HG03432 (cell line): ENCODE results near the gene RC3H1.
A peak's percentile ranks its signal among the peaks of the same experiment; 100 is the strongest.
"Not testable (repeated sequence)": the region's sequence is repeated elsewhere in the genome, so short reads cannot be mapped to it uniquely, and the experiment has no call there.

Experiments used
- ATAC-seq: cut with Tn5 transposase; IDR thresholded peaks from one replicate; pipeline ENCODE4 v1.9.1; 2021; ENCODE audit warnings: mild to moderate bottlenecking, moderate library complexity; ENCODE audit not compliant: unreplicated experiment

RC3H1 gene

DNA sequence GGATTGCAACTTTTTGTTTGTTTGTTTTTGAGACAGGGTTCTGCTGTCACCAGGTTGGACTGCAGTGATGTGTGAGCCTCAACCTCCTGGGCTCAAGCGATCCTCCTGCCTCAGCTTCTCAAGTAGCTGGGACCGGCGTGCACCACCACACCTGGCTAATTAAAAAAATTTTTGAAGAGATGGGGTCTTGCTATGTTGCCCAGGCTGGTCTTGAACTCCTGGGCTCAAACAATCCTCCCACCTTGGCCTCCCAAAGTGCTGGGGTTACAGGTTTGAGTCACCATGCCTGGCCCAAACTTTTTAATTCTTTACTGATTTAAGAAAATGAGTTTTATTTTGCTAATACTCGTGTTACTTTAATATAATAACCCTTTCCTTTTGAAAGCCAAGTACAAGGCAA, 73.6 kb downstream of the RC3H1 start:
- no peak for ATAC-seq

DNA sequence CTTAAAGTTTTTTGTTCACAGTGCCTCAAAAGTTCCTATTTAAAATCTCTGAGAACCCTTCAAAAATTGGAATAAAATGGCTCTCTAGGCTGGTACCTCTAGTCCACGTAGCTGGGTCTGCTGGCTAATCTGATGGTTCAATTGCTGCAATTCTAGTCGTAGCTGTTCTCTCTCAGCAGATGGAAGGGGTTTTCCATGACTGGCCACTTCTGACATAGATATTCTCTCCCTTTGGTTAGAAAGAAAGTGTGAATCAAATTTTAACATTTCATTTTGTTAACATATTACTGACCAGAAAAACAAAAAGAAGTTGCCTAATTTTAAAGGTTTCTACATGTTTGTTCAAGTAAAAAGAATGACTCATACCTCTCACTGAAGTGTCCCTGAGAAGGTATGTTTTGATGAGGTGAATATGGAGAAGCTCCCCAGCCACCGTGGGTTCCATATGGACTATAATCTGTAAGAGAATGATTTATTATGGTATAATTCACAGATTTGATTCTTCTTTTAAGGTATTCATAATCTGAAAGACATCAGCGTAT, 75.7 kb downstream of the RC3H1 start:
- ATAC-seq = no peak

DNA sequence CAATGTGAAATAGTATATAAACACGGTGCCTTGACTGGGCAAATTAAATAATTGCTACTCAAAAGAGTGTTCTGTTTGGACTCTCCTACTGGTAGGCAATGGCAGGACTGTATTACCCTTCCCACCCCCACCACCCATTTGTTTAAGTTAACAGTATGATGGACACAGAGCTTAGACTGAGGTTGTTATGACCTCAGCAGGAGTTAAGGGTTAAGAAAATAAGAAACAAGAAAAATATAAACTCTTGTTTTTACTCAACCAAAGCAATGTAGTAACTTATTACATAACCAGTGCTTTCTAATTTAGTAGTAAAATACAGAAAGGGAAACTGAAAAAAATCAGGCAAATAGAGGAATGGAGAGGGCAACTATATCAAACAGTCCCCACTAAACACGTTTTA, 85.1 kb downstream of the RC3H1 start:
- ATAC-seq = peak; percentile 60

DNA sequence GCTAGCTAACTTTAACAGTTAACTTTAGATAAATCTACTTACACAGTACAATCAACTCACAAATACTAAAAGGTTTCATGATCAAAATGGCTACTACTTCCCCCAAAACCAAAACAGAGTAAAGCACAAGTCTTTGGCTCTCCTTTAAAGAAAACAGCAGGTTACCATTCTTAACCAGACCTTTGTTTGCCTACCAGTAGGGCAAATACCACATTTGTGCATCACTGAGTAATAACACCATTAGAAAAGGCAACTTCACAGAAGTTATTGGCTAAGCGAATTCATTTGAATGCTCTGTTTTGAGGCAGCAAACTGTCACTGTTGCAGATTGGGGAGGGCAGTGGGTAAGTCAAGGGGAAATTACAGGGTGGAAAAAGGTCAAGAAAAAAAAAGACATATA, 87.7 kb downstream of the RC3H1 start:
- ATAC-seq = no peak

DNA sequence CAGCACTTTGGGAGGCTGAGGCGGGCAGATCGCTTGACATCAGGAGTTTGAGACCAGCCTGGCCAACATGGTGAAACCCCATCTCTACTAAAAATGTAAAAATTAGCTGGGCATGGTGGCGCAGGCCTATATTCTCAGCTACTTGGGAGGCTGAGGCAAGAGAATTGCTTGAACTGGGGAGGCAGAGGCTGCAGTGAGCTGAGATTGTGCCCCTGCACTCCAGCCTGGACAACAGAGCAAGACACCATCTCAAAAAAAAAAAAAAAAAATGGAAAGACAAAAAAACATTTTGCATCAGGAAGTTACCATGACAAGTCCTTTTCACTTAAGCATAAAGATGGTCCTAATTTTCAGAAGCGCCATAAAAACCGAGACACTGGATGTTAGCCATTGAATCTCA, 91.6 kb downstream of the RC3H1 start:
- ATAC-seq = not testable (repeated sequence)

DNA sequence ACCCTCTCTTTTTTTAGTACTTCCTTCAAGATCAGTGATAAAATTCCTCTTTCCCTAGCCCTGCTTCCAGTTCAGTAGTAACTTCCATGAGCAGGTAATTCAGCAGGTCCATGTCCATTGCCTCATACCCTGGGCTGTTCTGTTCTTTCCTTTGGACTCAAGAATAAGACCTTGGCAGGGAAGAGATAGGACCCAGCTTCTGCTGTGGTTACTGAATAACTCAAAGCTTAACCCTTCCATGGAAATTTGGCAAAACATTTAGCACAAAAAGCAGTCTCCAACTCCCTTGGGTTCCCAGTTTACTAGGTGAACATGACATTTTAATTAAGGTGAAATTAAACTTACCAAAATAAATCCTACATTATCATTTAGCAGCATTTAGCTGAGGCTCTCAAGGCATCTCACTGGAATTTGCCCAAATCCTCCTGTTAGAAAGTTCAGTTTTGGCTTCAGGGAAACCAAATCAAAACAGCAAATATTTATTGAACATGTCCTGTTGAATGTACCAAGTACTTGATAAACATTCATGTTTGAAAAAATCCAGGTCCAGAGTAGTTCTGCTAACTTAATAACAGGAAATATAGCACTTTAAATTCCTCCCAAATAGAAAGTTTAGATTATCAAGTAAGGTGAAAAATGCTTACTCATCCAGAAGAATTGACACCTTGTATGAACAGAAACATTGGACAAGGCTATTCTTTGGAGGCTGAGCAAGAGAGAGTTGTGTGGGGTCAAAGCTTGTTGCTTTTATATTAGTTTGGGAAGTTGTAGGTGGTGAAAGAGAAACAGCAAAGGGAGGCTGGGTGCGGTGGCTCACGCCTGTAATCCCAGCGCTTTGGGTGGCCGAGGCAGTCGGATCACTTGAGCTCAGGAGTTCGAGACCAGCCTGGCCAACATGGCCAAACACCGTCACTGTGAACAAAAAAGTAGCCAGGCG, 96.6 kb downstream of the RC3H1 start:
- ATAC-seq = no peak

DNA sequence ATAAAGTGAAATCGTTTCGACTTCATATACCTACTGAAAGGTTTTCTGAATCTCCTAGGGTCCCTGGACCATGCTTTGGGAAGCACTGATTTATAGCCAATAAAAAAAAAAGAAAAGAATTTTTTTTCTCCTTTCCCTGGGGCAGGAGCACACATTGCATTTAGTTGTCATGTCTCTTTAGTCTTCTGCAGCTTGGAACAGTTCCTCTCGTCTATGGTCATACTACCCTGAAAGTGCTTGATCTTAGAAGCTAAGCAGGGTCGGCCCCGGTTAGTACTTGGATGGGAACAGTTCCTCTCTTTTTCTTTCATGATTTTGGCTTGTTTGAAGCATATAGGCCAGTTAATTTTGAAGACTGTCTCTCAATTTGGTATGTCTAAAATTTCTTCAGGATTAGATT, 101.3 kb downstream of the RC3H1 start:
- ATAC-seq = no peak

DNA sequence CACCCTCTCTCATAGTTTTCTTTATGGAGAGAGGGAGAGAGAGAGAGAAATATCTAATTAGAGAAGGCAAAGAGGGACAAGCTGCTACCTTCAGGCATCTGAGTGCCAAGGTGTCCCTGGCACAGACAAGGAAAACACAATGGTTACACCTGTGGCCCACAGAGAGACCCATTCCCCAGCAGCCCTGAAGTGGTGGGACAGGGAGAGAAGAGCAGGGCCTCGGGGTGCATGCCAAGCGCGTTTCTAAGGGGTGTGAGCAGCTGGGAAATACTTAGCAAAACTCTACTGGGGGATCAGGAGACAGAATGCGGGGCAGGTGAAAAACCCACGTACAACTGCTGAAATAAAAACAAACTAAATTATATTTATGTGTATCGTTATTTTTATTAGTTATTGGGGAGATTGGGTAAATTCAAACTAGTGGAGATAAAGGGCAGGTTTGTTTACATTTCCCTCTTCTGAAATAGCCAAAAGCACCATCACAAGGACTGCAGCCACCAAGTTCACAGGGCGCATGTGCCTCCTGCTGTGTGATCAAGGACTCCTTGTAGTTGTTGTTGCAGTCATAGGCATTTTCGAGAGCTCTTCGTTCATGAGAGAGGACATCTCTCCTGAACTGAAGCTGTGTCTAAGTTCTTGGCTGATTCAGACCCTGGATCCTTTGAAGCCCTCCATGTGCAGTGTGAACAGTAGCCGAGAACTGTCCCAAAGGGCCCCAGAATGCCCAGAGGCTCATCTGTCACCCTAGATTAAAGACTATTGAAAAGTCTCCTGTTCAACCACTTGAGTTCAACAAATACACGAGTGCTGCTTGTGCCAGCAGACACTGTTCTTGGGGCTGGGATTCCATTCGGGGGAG, 104.3 kb downstream of the RC3H1 start:
- ATAC-seq = no peak

DNA sequence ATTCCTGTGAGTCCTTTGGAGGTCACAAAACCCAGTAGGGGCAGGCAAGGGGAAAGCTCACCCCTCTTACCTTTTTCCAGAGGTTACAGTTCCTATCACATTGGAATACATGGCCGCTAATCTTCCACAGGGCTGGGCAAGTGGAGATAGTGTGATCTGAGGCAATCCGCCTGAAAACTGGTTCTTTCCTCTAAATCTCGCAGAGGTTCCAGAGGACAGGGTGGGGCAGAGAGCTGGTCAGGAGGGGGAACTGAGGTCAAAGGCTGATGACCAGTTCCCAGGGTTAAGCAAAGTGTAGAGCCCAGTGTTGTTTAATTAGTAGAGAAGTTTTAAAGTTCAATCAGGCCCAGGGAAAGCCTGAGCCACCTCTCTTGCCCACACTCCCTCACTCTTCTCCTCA, 105.0 kb downstream of the RC3H1 start, which contains the start of gene SERPINC1:
SERPINC1 (minus strand) TSS at position 179 of the 400 bp plus-strand sequence; CDS start at position 111, 68 bp downstream.
- ATAC-seq = no peak

DNA sequence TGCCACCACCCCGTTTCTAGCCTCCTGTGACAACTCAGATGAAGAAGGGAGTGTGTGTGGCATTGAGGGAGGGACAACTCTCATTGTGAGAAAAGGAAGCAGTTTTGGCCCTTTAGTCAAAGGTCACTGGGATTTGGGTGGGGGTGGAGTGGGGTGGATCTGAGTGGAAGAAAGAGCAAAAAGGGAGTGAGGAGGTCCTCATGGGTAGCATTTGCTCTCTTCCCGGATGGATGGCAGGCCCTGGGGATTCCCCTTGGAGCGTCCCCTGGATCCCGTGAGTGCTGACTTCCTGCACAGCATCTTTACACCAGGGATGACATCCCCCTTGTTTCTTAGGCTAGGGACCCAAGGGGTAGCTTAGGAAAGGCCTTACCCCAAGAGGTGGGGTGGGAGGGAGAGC, 105.5 kb downstream of the RC3H1 start:
- no peak for ATAC-seq

DNA sequence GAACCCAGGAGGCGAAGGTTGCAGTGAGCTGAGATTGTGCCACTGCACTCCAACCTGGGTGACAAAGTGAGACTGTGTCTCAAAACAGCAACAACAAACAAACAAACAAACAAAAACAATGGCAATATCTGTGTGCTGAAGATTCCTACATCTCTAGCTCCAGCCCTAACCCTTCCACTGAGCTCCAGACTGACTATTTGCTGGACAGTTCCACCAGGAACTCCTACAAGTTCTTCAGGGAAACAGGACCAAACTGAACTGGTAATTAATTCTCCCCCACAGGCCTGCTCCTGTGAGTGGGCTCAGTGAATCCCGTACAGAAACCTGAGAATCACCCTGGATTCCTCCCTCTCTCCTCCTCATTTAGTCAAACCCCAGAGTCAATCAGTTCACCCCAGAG, 106.6 kb downstream of the RC3H1 start:
- ATAC-seq = no peak

DNA sequence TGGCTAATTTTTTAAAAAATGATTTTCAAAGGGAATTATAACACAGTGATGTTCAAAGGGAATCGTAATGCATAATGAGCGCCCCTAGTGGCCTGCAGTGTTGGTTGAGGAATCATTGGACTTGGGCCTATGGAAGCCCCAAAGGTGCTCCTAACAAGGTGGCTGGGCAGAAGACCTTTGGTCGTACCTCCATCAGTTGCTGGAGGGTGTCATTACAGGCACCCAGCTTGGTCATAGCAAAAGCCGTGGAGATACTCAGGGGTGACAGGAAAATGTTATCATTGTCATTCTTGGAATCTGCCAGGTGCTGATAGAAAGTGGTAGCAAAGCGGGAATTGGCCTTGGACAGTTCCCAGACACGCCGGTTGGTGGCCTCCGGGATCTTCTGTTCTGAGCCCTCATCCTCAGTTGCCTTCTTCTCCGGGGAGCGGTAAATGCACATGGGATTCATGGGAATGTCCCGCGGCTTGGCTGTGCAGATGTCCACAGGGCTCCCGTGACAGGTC, 107.7 kb downstream of the RC3H1 start:
- ATAC-seq = no peak

DNA sequence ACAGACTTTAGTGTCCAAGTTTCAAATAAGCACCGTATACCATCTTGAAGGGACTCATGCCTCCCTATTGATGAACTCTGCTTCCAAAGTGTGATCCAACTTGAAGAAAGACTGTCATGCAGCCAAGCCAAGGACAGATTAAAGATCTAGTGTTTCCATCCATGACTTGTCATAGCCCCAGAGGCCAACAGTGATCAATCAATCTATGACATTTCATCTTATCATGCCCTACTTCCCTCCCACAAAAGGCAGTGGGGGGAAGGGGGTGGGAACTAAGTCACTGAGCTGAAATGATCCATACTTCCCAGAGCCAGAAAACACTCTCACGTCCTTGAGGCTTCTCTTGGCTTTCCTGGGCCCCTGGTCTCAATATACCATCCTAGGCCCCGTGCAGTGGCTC, 109.0 kb downstream of the RC3H1 start:
- no peak for ATAC-seq

DNA sequence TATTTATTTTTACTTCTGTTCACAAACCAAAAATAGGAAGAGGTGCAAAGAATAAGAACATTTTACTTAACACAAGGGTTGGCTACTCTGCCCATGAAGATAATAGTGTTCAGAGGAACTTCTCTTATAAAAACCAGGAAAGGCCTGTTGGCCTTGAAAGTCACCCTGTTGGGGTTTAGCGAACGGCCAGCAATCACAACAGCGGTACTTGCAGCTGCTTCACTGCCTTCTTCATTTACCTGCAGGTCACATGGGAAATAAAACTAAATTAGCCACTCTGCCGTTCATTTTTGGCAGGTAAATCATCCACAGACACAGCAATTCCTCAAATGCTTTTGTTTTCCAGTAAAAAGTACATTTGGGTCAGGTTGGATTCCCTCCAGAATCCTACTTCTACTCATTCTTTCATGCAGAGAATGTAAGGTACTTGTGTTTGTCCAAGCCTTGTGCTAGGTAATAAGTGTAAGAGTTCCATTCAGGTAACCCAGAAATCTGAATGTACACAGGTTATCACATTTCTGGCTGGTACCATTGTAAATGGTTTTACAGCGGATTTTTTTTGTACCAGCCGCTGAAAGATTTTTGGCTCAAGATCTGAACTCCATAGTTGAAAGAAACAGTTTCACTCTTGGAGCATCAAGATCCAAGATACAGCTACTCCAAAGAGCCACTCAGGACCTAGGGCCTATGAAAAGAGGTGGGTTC, 118.2 kb downstream of the RC3H1 start:
- no peak for ATAC-seq

DNA sequence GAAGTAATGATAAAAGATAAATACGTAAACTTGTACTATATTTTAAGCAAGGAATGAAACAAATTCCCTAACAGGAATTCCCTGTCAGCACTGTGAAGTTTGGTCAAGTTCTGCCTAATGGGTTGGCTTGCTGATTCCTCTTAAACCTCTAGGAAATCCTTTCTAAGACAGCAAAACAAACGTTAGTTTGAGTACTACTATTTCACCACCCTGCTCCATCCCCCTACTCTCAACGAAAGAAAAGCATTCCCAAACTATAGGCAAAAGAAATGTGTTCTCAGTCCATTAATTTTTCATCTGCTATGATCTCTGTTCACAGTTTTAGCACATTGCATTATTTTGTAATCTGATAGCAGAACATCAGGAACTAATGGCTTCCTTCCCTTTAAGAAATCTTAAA, 121.2 kb downstream of the RC3H1 start:
- no peak for ATAC-seq

DNA sequence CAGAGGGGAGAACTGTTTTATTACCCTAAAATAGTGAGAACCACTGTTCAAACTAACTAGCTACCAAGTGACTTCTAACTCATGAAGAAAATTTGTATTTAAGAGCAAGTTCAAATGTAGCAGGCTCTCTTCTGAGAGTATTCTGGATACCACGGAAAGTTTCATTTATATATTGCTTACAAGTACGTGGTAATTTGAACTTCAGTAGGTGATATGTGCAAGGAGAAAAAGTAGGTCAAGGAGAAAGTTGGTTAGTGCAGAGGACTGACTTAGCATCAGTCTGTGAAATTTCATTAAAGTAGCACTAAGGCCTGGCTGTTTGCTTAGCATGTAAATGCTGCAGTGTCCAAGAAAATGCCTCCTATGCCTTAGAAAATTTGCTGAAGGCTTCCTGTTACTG, 121.7 kb downstream of the RC3H1 start:
- no peak for ATAC-seq

DNA sequence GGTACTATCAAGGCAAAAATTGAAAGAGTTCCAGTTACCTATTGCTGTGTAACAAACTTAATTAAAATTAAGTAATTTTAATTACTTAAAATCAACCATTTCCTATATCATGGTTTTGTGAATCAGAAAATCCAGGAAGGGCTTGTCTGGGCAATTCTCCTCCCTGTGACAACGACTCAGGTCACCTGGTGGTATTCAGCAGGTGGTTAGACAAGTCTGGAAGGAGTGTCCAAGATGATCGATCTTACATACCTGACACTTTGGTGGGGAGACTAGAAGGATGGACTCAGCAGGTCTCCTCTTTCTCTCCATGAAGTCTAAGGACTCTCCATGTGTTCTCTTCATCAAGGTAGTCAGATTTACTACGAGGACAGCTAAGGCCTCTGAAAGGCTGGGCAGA, 128.0 kb downstream of the RC3H1 start:
- no peak for ATAC-seq

DNA sequence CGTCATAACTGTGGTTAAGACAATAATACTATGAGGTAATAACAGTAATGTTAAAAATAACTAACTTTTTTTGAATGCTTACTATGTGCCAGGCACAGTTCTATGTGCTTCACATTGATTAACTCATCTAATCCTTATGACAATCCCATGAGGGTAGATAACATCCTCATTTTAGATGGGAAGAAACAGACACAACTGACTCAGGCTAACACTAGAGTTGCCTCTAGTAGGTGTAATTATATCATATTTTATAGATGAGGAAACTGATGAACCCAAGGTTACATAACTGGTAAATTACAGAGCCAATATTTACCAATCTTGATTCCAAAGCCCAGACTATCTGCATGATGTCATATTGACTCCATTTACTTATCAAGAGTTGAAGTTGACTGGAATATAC, 128.5 kb downstream of the RC3H1 start:
- ATAC-seq = no peak

DNA sequence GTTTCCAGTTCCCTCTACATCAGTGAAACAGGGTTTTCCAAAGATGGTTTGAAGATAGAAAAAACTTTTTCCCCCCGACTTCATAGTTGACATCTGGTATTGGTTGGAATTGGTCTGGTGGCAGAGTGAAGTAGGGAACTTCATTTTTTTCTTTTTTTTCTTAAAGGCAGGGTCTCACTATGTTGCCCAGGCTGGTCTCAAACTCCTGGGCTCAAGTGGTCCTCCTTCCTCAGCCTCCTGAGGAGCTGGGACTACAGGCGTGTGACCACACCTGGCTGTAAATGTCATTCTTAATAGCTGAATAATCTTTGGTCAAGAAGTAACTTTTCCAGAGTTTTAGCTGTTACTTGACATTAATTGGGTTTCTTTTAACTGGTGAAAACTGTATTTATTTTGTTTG, 132.3 kb downstream of the RC3H1 start:
- ATAC-seq = no peak

DNA sequence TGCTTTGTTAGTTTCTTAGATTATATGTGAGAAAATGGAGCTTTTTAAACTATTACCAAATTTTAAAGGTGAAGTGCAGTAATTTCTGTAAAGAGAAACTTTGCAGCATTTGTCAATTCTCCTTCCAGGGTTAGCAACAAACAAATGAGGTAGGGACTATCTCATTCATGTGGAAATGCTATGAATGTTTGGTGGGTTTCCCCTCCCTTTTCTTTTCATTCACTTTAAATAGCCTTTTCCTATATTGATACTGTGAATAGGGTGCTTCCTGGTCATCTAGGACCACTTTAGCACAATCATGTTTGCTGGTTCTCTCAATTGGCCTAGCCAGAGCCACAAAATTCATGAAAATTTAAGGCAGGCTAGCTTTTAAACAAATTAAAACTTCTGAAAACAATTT, 133.4 kb downstream of the RC3H1 start:
- no peak for ATAC-seq

DNA sequence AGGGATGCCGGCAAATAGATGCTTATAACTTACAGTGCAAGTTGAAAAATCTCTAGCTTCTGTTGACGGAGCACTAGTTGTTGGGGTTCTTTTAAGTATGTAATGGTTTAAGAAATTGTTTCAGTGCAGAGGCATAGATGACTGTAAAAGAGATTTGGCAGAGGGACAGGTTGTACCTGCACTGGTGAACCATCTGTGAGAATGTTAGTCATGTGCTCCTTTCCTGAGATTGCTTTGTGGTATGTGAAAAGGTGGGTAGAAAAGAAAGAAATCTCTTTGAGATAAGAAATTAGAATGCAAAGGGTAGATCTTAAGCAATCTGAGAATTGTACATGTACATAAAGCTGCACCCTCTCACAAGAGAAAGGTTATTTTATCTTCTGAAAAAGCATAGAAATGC, 134.5 kb downstream of the RC3H1 start:
- no peak for ATAC-seq
